Peyer's patch (tissue), 4 donors: ENCODE results near the gene PIAS1.

ENCODE experiments used
- CTCF ChIP-seq, 6 experiments: fragments of 450-650 bp in 4 of 6; fragments of 200-600 bp in 2 of 6; sonication (generic) in 1 of 6; IDR thresholded peaks; one replicate each; pipeline ENCODE4 v1.5.1; 2017 to 2019; ENCODE audit warnings: antibody characterized with exemption in 6 of 6, mild to moderate bottlenecking in 3 of 6, moderate library complexity in 1 of 6
- POLR2A ChIP-seq, 2 donors: fragments of 450-650 bp; IDR thresholded peaks; one replicate each; pipeline ENCODE4 v1.5.1; 2017; ENCODE audit warnings: antibody characterized with exemption in 2 of 2, mild to moderate bottlenecking in 2 of 2, moderate library complexity in 2 of 2

GRCh38 chr15:68130851-68131250, 76.7 kb downstream of the PIAS1 start:
- no peak for TF ChIP-seq POLR2A (IDR thresholded peaks at IDR 0.05)
- TF ChIP-seq CTCF (IDR thresholded peaks at IDR 0.05) = no peak
